ENCODE data around the gene COLEC11. TPM values are rescaled to one million over a fixed set of nuclear protein-coding genes. Genes with fewer than 3 reads are reported as not detected.

COLEC11 gene
- total and polyA plus RNA-seq, 10 of the 15 experiments (the other 5 are each of a cell fraction or from before 2014, with no cell fraction given) = 0.08 to 0.74 (median 0.14) TPM; not detected in 4

GRCh38 chr2:3641181-3641580 lies 46.3 kb downstream of the COLEC11 start:
- in situ Hi-C loops (cut with MboI) = no loop called here
- Histone ChIP-seq H3K9me3 (replicated peaks; ENCODE audit: control insufficient read depth, insufficient read depth, low read length) (no peaks in the 10 kb centered on the region), H2AFZ (ENCODE audit: control insufficient read depth, low read depth, low read length) (no peak overlapping the region), H3K27me3 (replicated peaks in 1 of 2; ENCODE audit: control insufficient read depth in 2 of 2, insufficient read depth in 2 of 2, low read length in 1 of 2) (no peaks in the 10 kb centered on the region), H3K36me3 (ENCODE audit: control insufficient read depth in 2 of 2, insufficient read depth in 2 of 2, low read length in 1 of 2) (no peaks in the 10 kb centered on the region), H4K20me1 (ENCODE audit: control insufficient read depth, insufficient read depth) (no peaks in the 10 kb centered on the region), H3K79me2 (ENCODE audit: control insufficient read depth, insufficient read depth, low read length) (no peaks in the 10 kb centered on the region), H3K27ac (ENCODE audit: control insufficient read depth, insufficient read depth) (no peak overlapping the region), H3K4me3 (no peak overlapping the region), H3K4me2 (ENCODE audit: control insufficient read depth, insufficient read depth) (no peak overlapping the region), H3K9ac (ENCODE audit: control insufficient read depth, insufficient read depth, low read length) (no peak overlapping the region), H3K4me1 (ENCODE audit: control insufficient read depth, insufficient read depth, low read length) (no peaks in the 10 kb centered on the region)
- CTCF ChIA-PET = no interaction called here
- intact Hi-C loops (cut with micrococcal nuclease; ENCODE audit: unreplicated experiment) = no loop called here
- BruUV-seq (replicated peaks) = no TSS peak
- FAIRE-seq (no peak), ATAC-seq (no peak), DNase-seq (ENCODE audit: low read depth, low spot score) (no peak)
- RAD21 ChIA-PET (ENCODE audit: unreplicated experiment) = no interaction called here
- WGBS (ENCODE audit: insufficient coverage, insufficient replicate concordance, low lambda C conversion rate, missing lambda C conversion rate) = 78% methylated on average over 13 of the region's 13 CpGs
- no peak for TF ChIP-seq FOS (IDR thresholded peaks at IDR 0.05; ENCODE audit: borderline replicate concordance, extremely low read depth, insufficient read length)
- no peak for TF ChIP-seq RUNX3 (IDR thresholded peaks at IDR 0.05; ENCODE audit: low read length)
- no peak for TF ChIP-seq MAX (IDR thresholded peaks at IDR 0.05; ENCODE audit: low read depth, low read length)
- TF ChIP-seq CHD4 (IDR thresholded peaks at IDR 0.05) = no peak
- TF ChIP-seq TBL1XR1 (IDR thresholded peaks at IDR 0.05; ENCODE audit: low read depth, low read length) = no peak
- TF ChIP-seq MYB (IDR thresholded peaks at IDR 0.05; ENCODE audit: borderline replicate concordance, low read depth, low read length) = no peak
- TF ChIP-seq FOXM1 (IDR thresholded peaks at IDR 0.05; ENCODE audit: low read depth, low read length) = no peak
- no peak for TF ChIP-seq IRF4 (IDR thresholded peaks at IDR 0.05; ENCODE audit: low read depth, low read length)
- TF ChIP-seq TCF3 (IDR thresholded peaks at IDR 0.05; ENCODE audit: borderline replicate concordance, insufficient read depth, low read depth, low read length) = no peak
- POLR2A ChIA-PET = no interaction called here
- SMC1A ChIA-PET (ENCODE audit: uncharacterized antibody, unreplicated experiment) = interaction anchor here (1.8 to 2.0 kb wide), 2 partner anchors 8 to 17 kb away, joined by 3 to 6 read pairs; no protein-coding TSS in a partner anchor

Data from GM12878 (cell line).